Cardiac muscle cell (in vitro differentiated cells and primary cell): ENCODE measurements around the gene CDH23. TPM values are rescaled to one million over a fixed set of nuclear protein-coding genes. Genes with fewer than 3 reads are reported as not detected.

Experiments used
- DNase-seq, 2 donors: peaks; one replicate each; pipeline versions ENCODE4 v3.0.0 to v3.0.0-alpha.2; 2010 to 2017; ENCODE audit warnings: low read depth in 1 of 2, low spot score in 1 of 2
- H3K27ac ChIP-seq: fragments of 200-600 bp; sonication (generic); 2 replicates; pipeline ENCODE4 v1.5.1; 2016
- H3K27me3 ChIP-seq: fragments of 200-600 bp; sonication (generic); 2 replicates; pipeline ENCODE4 v1.6.0; 2016; ENCODE audit warnings: control low read depth
- H3K36me3 ChIP-seq: fragments of 200-600 bp; sonication (generic); 2 replicates; pipeline ENCODE4 v1.5.1; 2016; ENCODE audit warnings: control low read depth
- H3K4me1 ChIP-seq: fragments of 200-600 bp; sonication (generic); 2 replicates; pipeline ENCODE4 v1.8.1; 2017; ENCODE audit warnings: low read depth, mild to moderate bottlenecking, mixed run types
- H3K4me3 ChIP-seq: fragments of 200-600 bp; sonication (generic); 2 replicates; pipeline ENCODE4 v1.5.1; 2016; ENCODE audit warnings: mild to moderate bottlenecking
- H3K9me3 ChIP-seq: fragments of 200-600 bp; sonication (generic); 2 replicates; pipeline ENCODE4 v1.5.1; 2017; ENCODE audit warnings: low read depth, mild to moderate bottlenecking, control low read depth
- CTCF ChIP-seq: IDR thresholded peaks from 2 replicates; pipeline ENCODE4 v1.5.1; 2012; ENCODE audit warnings: low read depth, mild to moderate bottlenecking, low read length
- polyA plus RNA-seq: library from polyadenylated mRNA; unstranded; fragments of >200 nt; fragmentation: Nextera tagmentation; extraction: Ambion mirVana; gene quantifications from 2 replicates; pipeline ENCODE4 v1.2.1, GENCODE V29; 2016
- total RNA-seq: library from RNA; depleted of rRNA; stranded (reverse); fragments of >200 nt; gene quantifications from 2 replicates; pipeline ENCODE4 v1.2.3, GENCODE V29; 2016

Gene CDH23
- total and polyA plus RNA-seq, 2 experiments from 2014 or later, result 0.05 to 0.51 TPM

- Histone ChIP-seq H3K4me3 (no peak overlapping the region), H3K4me1 (no peaks in the 10 kb centered on the region), H3K27me3 (no peaks in the 10 kb centered on the region), H3K36me3 (no peaks in the 10 kb centered on the region), H3K9me3 (no peaks in the 10 kb centered on the region), H3K27ac (no peak overlapping the region)
- DNase-seq, result no peak
- TF ChIP-seq CTCF, result no peak
Measured at GRCh38 chr10:71444284-71445054, 47.7 kb downstream of the CDH23 start.

- Histone ChIP-seq H3K4me1 (peaks cover 4% of the 10 kb centered on the region), H3K4me3 (no peak overlapping the region), H3K27ac (no peak overlapping the region), H3K9me3 (no peaks in the 10 kb centered on the region), H3K36me3 (no peaks in the 10 kb centered on the region), H3K27me3 (no peaks in the 10 kb centered on the region)
- TF ChIP-seq CTCF, result no peak
- no peak for DNase-seq
Measured at GRCh38 chr10:71447676-71448075, 51.0 kb downstream of the CDH23 start.

GRCh38 chr10:71448146-71448545 is 51.4 kb downstream of the CDH23 start:
- Histone ChIP-seq H3K36me3 (no peaks in the 10 kb centered on the region), H3K4me3 (no peak overlapping the region), H3K27ac (no peak overlapping the region), H3K9me3 (no peaks in the 10 kb centered on the region), H3K27me3 (no peaks in the 10 kb centered on the region), H3K4me1 (peaks cover 4% of the 10 kb centered on the region)
- TF ChIP-seq CTCF, result no peak
- DNase-seq, result no peak

GRCh38 chr10:71449026-71449425 is 52.3 kb downstream of the CDH23 start:
- TF ChIP-seq CTCF, result no peak
- H3K36me3 ChIP-seq, result no peaks in the 10 kb centered on the region
- no peak overlapping the region for H3K4me3 ChIP-seq
- no peaks in the 10 kb centered on the region for H3K27me3 ChIP-seq
- no peaks in the 10 kb centered on the region for H3K9me3 ChIP-seq
- no peak for DNase-seq
- no peak overlapping the region for H3K27ac ChIP-seq
- peaks cover 4% of the 10 kb centered on the region for H3K4me1 ChIP-seq

GRCh38 chr10:71451754-71452153 is 55.0 kb downstream of the CDH23 start:
- Histone ChIP-seq H3K4me3 (no peak overlapping the region), H3K9me3 (no peaks in the 10 kb centered on the region), H3K36me3 (no peaks in the 10 kb centered on the region), H3K27me3 (no peaks in the 10 kb centered on the region), H3K27ac (no peak overlapping the region), H3K4me1 (peaks cover 4% of the 10 kb centered on the region)
- TF ChIP-seq CTCF, result no peak
- no peak for DNase-seq

GRCh38 chr10:71453186-71453585 is 56.5 kb downstream of the CDH23 start:
- Histone ChIP-seq H3K4me1 (peaks cover 4% of the 10 kb centered on the region), H3K27ac (no peak overlapping the region), H3K36me3 (no peaks in the 10 kb centered on the region), H3K4me3 (no peak overlapping the region), H3K9me3 (no peaks in the 10 kb centered on the region), H3K27me3 (no peaks in the 10 kb centered on the region)
- TF ChIP-seq CTCF, result no peak
- DNase-seq, result no peak
